HepG2 (cell line): ENCODE data around the gene SIK3.

Experiments used
- CBFB ChIP-seq: sonication (generic); formaldehyde crosslinking; IDR thresholded peaks from 2 replicates; pipeline ENCODE4 v1.4.0; 2020; ENCODE audit warnings: missing genetic modification reagents
- CREB1 ChIP-seq, 2 experiments: fragments of 450-650 bp in 1 of 2; IDR thresholded peaks; 2 replicates each; pipeline ENCODE4 v1.6.1; 2016 to 2017; ENCODE audit warnings: control low read depth in 1 of 2, mild to moderate bottlenecking in 1 of 2, missing compliant biosample characterization in 1 of 2, missing genetic modification characterization in 1 of 2
- EZH2 ChIP-seq: conservative IDR thresholded peaks from 2 replicates; pipeline ENCODE4 v1.6.1; 2012; ENCODE audit warnings: mild to moderate bottlenecking, low read depth, low read length, moderate library complexity
- HMG20A ChIP-seq: IDR thresholded peaks from 2 replicates; pipeline ENCODE4 v1.6.1; 2016; ENCODE audit warnings: borderline replicate concordance
- HNRNPLL ChIP-seq: fragments of 200-400 bp; formaldehyde crosslinking; IDR thresholded peaks from 2 replicates; pipeline ENCODE4 v1.6.1; 2017; ENCODE audit warnings: mild to moderate bottlenecking, low read depth, low read length; ENCODE audit not compliant: poor library complexity, severe bottlenecking
- KLF16 ChIP-seq, 2 experiments: sonication (generic) in 1 of 2; formaldehyde crosslinking in 1 of 2; IDR thresholded peaks; 2 replicates each; pipeline versions ENCODE4 v1.6.1 to v1.8.0; 2016 to 2023; ENCODE audit warnings: missing genetic modification reagents in 2 of 2, missing compliant biosample characterization in 1 of 2
- NFAT5 ChIP-seq: sonication (generic); formaldehyde crosslinking; IDR thresholded peaks from 2 replicates; pipeline ENCODE4 v1.4.0; 2020; ENCODE audit warnings: missing genetic modification reagents
- SMAD1 ChIP-seq: sonication (generic); formaldehyde crosslinking; IDR thresholded peaks from 2 replicates; pipeline ENCODE4 v1.4.0; 2020; ENCODE audit warnings: missing genetic modification reagents, low read depth, mild to moderate bottlenecking, borderline replicate concordance
- YEATS2 ChIP-seq: sonication (generic); formaldehyde crosslinking; IDR thresholded peaks from 2 replicates; pipeline ENCODE4 v1.4.0; 2020; ENCODE audit warnings: missing genetic modification reagents, borderline replicate concordance
- ZNF33B ChIP-seq: sonication (generic); formaldehyde crosslinking; IDR thresholded peaks from 2 replicates; pipeline ENCODE4 v1.5.1; 2020; ENCODE audit warnings: mild to moderate bottlenecking, missing genetic modification reagents
- ZNF543 ChIP-seq: sonication (generic); formaldehyde crosslinking; IDR thresholded peaks from 2 replicates; pipeline ENCODE4 v1.4.0; 2020; ENCODE audit warnings: mild to moderate bottlenecking, missing genetic modification reagents
- ZNF576 ChIP-seq: sonication (generic); formaldehyde crosslinking; IDR thresholded peaks from 2 replicates; pipeline ENCODE4 v1.4.0; 2020; ENCODE audit warnings: mild to moderate bottlenecking, missing genetic modification reagents

GRCh38 chr11:116928845-116929244 is 169.4 kb downstream of the SIK3 start:
- TF ChIP-seq CBFB (CRISPR knock-in tag) (no peak), ZNF33B (CRISPR knock-in tag) (no peak), CREB1 (IDR thresholded peaks at IDR 0.05) (no peak), CREB1 (CRISPR knock-in tag; IDR thresholded peaks at IDR 0.05) (no peak; the same call in 1 of the 2 replicates), EZH2 (no peak), HNRNPLL (no peak), YEATS2 (CRISPR knock-in tag) (no peak), ZNF543 (CRISPR knock-in tag) (no peak), SMAD1 (CRISPR knock-in tag) (no peak), ZNF576 (CRISPR knock-in tag) (no peak), KLF16 (CRISPR knock-in tag; IDR thresholded peaks at IDR 0.05) (no peak), NFAT5 (CRISPR knock-in tag) (no peak), HMG20A (no peak)
